Measurements from ENCODE around the gene INPP5E.

DNA sequence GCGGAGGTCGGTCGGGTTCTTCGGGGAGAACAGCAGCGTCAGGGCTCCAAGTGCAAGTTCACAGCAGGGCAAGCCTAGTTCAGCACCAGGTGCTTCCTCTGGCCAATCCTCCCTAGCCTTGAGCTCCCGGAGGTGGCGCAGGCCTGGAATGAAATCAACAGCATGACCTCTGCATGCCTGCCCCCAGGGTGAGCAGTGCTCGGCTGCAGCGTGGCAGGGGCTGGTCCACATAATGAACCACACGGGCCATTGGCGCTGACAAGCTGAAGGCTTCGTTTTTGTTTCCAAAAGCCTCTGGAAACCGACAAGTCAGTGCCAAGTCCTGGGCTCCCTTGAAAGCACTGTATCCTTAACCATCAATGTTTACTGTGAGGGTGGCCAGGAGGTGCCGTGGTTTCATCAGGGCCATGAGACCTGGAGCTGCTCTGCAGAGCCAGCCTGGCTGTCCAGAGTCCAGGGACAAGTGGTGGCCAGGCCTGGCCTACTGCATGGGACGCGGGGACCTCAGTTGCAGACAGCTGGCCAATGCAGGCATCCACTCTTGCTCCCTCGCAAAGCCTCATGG is 2.1 kb upstream of the INPP5E start:
- no peak for TF ChIP-seq CTCF (IDR thresholded peaks at IDR 0.05)
- TF ChIP-seq ZFX (IDR thresholded peaks at IDR 0.05; ENCODE audit: borderline replicate concordance), result no peak
